HG02571 (cell line): ENCODE data around the gene SOX14.

Experiments used
- ATAC-seq: cut with Tn5 transposase; IDR thresholded peaks from one replicate; pipeline ENCODE4 v1.9.1; 2021; ENCODE audit warnings: mild to moderate bottlenecking, moderate library complexity; ENCODE audit not compliant: unreplicated experiment

SOX14 gene

GRCh38 chr3:137764001-137764433 is at the start of gene SOX14:
Gene SOX14, plus strand, starts transcription at chr3:137764315. Its CDS starts 470 bp downstream, at chr3:137764785.
- ATAC-seq: no peak

- ATAC-seq: no peak
These were observed 49.6 kb upstream of the SOX14 start for GRCh38 chr3:137714551-137714950.

- ATAC-seq: no peak
These were observed 39.9 kb upstream of the SOX14 start for GRCh38 chr3:137724240-137724639.

- ATAC-seq: no peak
These were observed 26.9 kb upstream of the SOX14 start for GRCh38 chr3:137737208-137737607.

GRCh38 chr3:137738710-137739109 is 25.4 kb upstream of the SOX14 start:
- no peak for ATAC-seq

- no peak for ATAC-seq
These were observed 20.5 kb upstream of the SOX14 start for GRCh38 chr3:137743608-137744007.

- ATAC-seq: no peak
These were observed 17.3 kb upstream of the SOX14 start for GRCh38 chr3:137746808-137747207.

GRCh38 chr3:137759505-137759904 is 4.6 kb upstream of the SOX14 start:
- ATAC-seq: no peak

GRCh38 chr3:137760341-137761098 is 3.6 kb upstream of the SOX14 start:
- no peak for ATAC-seq

GRCh38 chr3:137761099-137761562 is 3.0 kb upstream of the SOX14 start:
- ATAC-seq: no peak

GRCh38 chr3:137761563-137762503 is 2.3 kb upstream of the SOX14 start:
- no peak for ATAC-seq

GRCh38 chr3:137762674-137763593 is 1.2 kb upstream of the SOX14 start:
- no peak for ATAC-seq

GRCh38 chr3:137763594-137763938 is 549 bp upstream of the SOX14 start:
- ATAC-seq: no peak

GRCh38 chr3:137764563-137765309 is 621 bp downstream of the SOX14 start:
- no peak for ATAC-seq

GRCh38 chr3:137765310-137766033 is 1.4 kb downstream of the SOX14 start:
- no peak for ATAC-seq

- no peak for ATAC-seq
These were observed 2.1 kb downstream of the SOX14 start for GRCh38 chr3:137766041-137766875.

- no peak for ATAC-seq
These were observed 2.9 kb downstream of the SOX14 start for GRCh38 chr3:137766876-137767537.
